ENCODE measurements around the gene PTAFR.

Gene PTAFR

GRCh38 chr1:28200234-28200873, 23.9 kb upstream of the PTAFR start:
- H3K36me3 ChIP-seq (ENCODE audit: control insufficient read depth, insufficient read depth, low read length) = peaks cover 3% of the 10 kb centered on the region
- H3K79me1 ChIP-seq (ENCODE audit: low read length) = no peaks in the 10 kb centered on the region

GRCh38 chr1:28199328-28200233, 23.1 kb upstream of the PTAFR start:
- no peak overlapping the region for H3K27ac ChIP-seq (ENCODE audit: low read depth, low read length)
- H3K36me3 ChIP-seq (ENCODE audit: control insufficient read depth, insufficient read depth, low read length) = peaks cover 3% of the 10 kb centered on the region
- H3K9ac ChIP-seq (ENCODE audit: low read length) = no peak overlapping the region

More at GRCh38 chr1:28200234-28200873, 23.9 kb upstream of the PTAFR start:
- no peak overlapping the region for H3K56ac ChIP-seq (ENCODE audit: low read length)
- no peak overlapping the region for H4K8ac ChIP-seq (ENCODE audit: low read depth, low read length)
- H3K4me3 ChIP-seq (ENCODE audit: low read length) = no peak overlapping the region
- H4K5ac ChIP-seq (ENCODE audit: low read length) = no peak overlapping the region
- H2BK15ac ChIP-seq (replicated peaks; ENCODE audit: low read depth) = no peak overlapping the region
- H3K4me1 ChIP-seq (ENCODE audit: control insufficient read depth, low read depth, low read length) = no peaks in the 10 kb centered on the region
- H2AK5ac ChIP-seq (ENCODE audit: low read length) = no peak overlapping the region
- H3K18ac ChIP-seq (ENCODE audit: low read length) = no peak overlapping the region
- whole genome bisulfite sequencing (ENCODE audit: extremely low coverage, insufficient coverage, low lambda C conversion rate) = no CpG with 5 or more reads among the region's 6 CpGs
- no peak overlapping the region for H3K9ac ChIP-seq (ENCODE audit: low read length)
- H3K23ac ChIP-seq (ENCODE audit: low read length) = no peak overlapping the region
- H3K79me2 ChIP-seq (ENCODE audit: control insufficient read depth, insufficient read depth, low read length) = no peaks in the 10 kb centered on the region
- no peak for DNase-seq
- H2BK5ac ChIP-seq (ENCODE audit: low read length) = no peak overlapping the region
- H3K4me2 ChIP-seq (ENCODE audit: low read length) = no peak overlapping the region
- H3K4ac ChIP-seq (ENCODE audit: low read depth, low read length) = no peak overlapping the region
- H3K27ac ChIP-seq (ENCODE audit: low read depth, low read length) = no peak overlapping the region
- H2BK120ac ChIP-seq (ENCODE audit: low read depth, low read length) = no peak overlapping the region
- H3K27me3 ChIP-seq (ENCODE audit: insufficient read depth, low read length, poor library complexity) = no peaks in the 10 kb centered on the region

GRCh38 chr1:28197682-28198415, 21.4 kb upstream of the PTAFR start:
- DNase-seq = no peak
- no peaks in the 10 kb centered on the region for H3K79me2 ChIP-seq (ENCODE audit: control insufficient read depth, insufficient read depth, low read length)
- no peak overlapping the region for H3K56ac ChIP-seq (ENCODE audit: low read length)
- no peak overlapping the region for H3K9ac ChIP-seq (ENCODE audit: low read length)
- no peak overlapping the region for H3K27ac ChIP-seq (ENCODE audit: low read depth, low read length)
- H3K18ac ChIP-seq (ENCODE audit: low read length) = no peak overlapping the region
- no peak overlapping the region for H2BK120ac ChIP-seq (ENCODE audit: low read depth, low read length)
- no peak overlapping the region for H3K4ac ChIP-seq (ENCODE audit: low read depth, low read length)
- no CpG with 5 or more reads among the region's 12 CpGs for WGBS (ENCODE audit: extremely low coverage, insufficient coverage, low lambda C conversion rate)
- peaks cover 2% of the 10 kb centered on the region for H3K36me3 ChIP-seq (ENCODE audit: control insufficient read depth, insufficient read depth, low read length)
- H3K27me3 ChIP-seq (ENCODE audit: insufficient read depth, low read length, poor library complexity) = no peaks in the 10 kb centered on the region
- no peaks in the 10 kb centered on the region for H3K4me1 ChIP-seq (ENCODE audit: control insufficient read depth, low read depth, low read length)
- no peak overlapping the region for H3K23ac ChIP-seq (ENCODE audit: low read length)
- no peaks in the 10 kb centered on the region for H3K79me1 ChIP-seq (ENCODE audit: low read length)
- no peak overlapping the region for H4K8ac ChIP-seq (ENCODE audit: low read depth, low read length)
- no peak overlapping the region for H2BK15ac ChIP-seq (replicated peaks; ENCODE audit: low read depth)
- no peak overlapping the region for H4K5ac ChIP-seq (ENCODE audit: low read length)
- no peak overlapping the region for H2BK5ac ChIP-seq (ENCODE audit: low read length)
- H3K4me3 ChIP-seq (ENCODE audit: low read length) = no peak overlapping the region
- H3K4me2 ChIP-seq (ENCODE audit: low read length) = no peak overlapping the region
- H2AK5ac ChIP-seq (ENCODE audit: low read length) = no peak overlapping the region

More at GRCh38 chr1:28199328-28200233, 23.1 kb upstream of the PTAFR start:
- H3K18ac ChIP-seq (ENCODE audit: low read length) = no peak overlapping the region
- no peak overlapping the region for H4K8ac ChIP-seq (ENCODE audit: low read depth, low read length)
- H3K4me2 ChIP-seq (ENCODE audit: low read length) = no peak overlapping the region
- no peak overlapping the region for H3K4me3 ChIP-seq (ENCODE audit: low read length)
- no peak overlapping the region for H3K23ac ChIP-seq (ENCODE audit: low read length)
- no peak overlapping the region for H3K4ac ChIP-seq (ENCODE audit: low read depth, low read length)
- DNase-seq = no peak
- no peaks in the 10 kb centered on the region for H3K79me1 ChIP-seq (ENCODE audit: low read length)
- H3K4me1 ChIP-seq (ENCODE audit: control insufficient read depth, low read depth, low read length) = no peaks in the 10 kb centered on the region
- no peaks in the 10 kb centered on the region for H3K27me3 ChIP-seq (ENCODE audit: insufficient read depth, low read length, poor library complexity)
- H4K5ac ChIP-seq (ENCODE audit: low read length) = no peak overlapping the region
- no peak overlapping the region for H2AK5ac ChIP-seq (ENCODE audit: low read length)
- no peak overlapping the region for H2BK15ac ChIP-seq (replicated peaks; ENCODE audit: low read depth)
- H2BK120ac ChIP-seq (ENCODE audit: low read depth, low read length) = no peak overlapping the region
- H3K79me2 ChIP-seq (ENCODE audit: control insufficient read depth, insufficient read depth, low read length) = no peaks in the 10 kb centered on the region
- no peak overlapping the region for H2BK5ac ChIP-seq (ENCODE audit: low read length)
- H3K56ac ChIP-seq (ENCODE audit: low read length) = no peak overlapping the region
- WGBS (ENCODE audit: extremely low coverage, insufficient coverage, low lambda C conversion rate) = no CpG with 5 or more reads among the region's 8 CpGs

GRCh38 chr1:28196330-28196729, 19.8 kb upstream of the PTAFR start:
- Histone ChIP-seq H3K18ac (ENCODE audit: low read length) (no peak overlapping the region), H3K27me3 (ENCODE audit: insufficient read depth, low read length, poor library complexity) (no peaks in the 10 kb centered on the region), H2BK15ac (replicated peaks; ENCODE audit: low read depth) (no peak overlapping the region), H3K27ac (ENCODE audit: low read depth, low read length) (no peak overlapping the region), H2AK5ac (ENCODE audit: low read length) (no peak overlapping the region), H3K23ac (ENCODE audit: low read length) (no peak overlapping the region), H3K79me1 (ENCODE audit: low read length) (no peaks in the 10 kb centered on the region), H3K4ac (ENCODE audit: low read depth, low read length) (no peak overlapping the region), H3K4me1 (ENCODE audit: control insufficient read depth, low read depth, low read length) (no peaks in the 10 kb centered on the region), H4K8ac (ENCODE audit: low read depth, low read length) (no peak overlapping the region), H4K5ac (ENCODE audit: low read length) (no peak overlapping the region), H3K4me3 (ENCODE audit: low read length) (no peak overlapping the region), H3K56ac (ENCODE audit: low read length) (no peak overlapping the region), H2BK120ac (ENCODE audit: low read depth, low read length) (no peak overlapping the region), H2BK5ac (ENCODE audit: low read length) (no peak overlapping the region), H3K4me2 (ENCODE audit: low read length) (no peak overlapping the region), H3K9ac (ENCODE audit: low read length) (no peak overlapping the region), H3K79me2 (ENCODE audit: control insufficient read depth, insufficient read depth, low read length) (no peaks in the 10 kb centered on the region), H3K36me3 (ENCODE audit: control insufficient read depth, insufficient read depth, low read length) (no peaks in the 10 kb centered on the region)
- no CpG with 5 or more reads among the region's 3 CpGs for WGBS (ENCODE audit: extremely low coverage, insufficient coverage, low lambda C conversion rate)
- DNase-seq = no peak

- no peak overlapping the region for H3K9ac ChIP-seq (ENCODE audit: low read length)
- no peaks in the 10 kb centered on the region for H3K36me3 ChIP-seq (ENCODE audit: control insufficient read depth, insufficient read depth, low read length)
- no peak overlapping the region for H3K23ac ChIP-seq (ENCODE audit: low read length)
- no CpG with 5 or more reads among the region's 1 CpG for WGBS (ENCODE audit: extremely low coverage, insufficient coverage, low lambda C conversion rate)
- no peak for DNase-seq
- H2BK120ac ChIP-seq (ENCODE audit: low read depth, low read length) = no peak overlapping the region
- no peak overlapping the region for H4K5ac ChIP-seq (ENCODE audit: low read length)
- no peaks in the 10 kb centered on the region for H3K79me2 ChIP-seq (ENCODE audit: control insufficient read depth, insufficient read depth, low read length)
- H2BK15ac ChIP-seq (replicated peaks; ENCODE audit: low read depth) = no peak overlapping the region
- H3K56ac ChIP-seq (ENCODE audit: low read length) = no peak overlapping the region
- H3K79me1 ChIP-seq (ENCODE audit: low read length) = no peaks in the 10 kb centered on the region
- no peak overlapping the region for H3K4me2 ChIP-seq (ENCODE audit: low read length)
- no peaks in the 10 kb centered on the region for H3K27me3 ChIP-seq (ENCODE audit: insufficient read depth, low read length, poor library complexity)
- no peak overlapping the region for H2AK5ac ChIP-seq (ENCODE audit: low read length)
- no peak overlapping the region for H4K8ac ChIP-seq (ENCODE audit: low read depth, low read length)
- no peak overlapping the region for H3K27ac ChIP-seq (ENCODE audit: low read depth, low read length)
- no peak overlapping the region for H3K4me3 ChIP-seq (ENCODE audit: low read length)
- H3K4me1 ChIP-seq (ENCODE audit: control insufficient read depth, low read depth, low read length) = no peaks in the 10 kb centered on the region
- no peak overlapping the region for H3K4ac ChIP-seq (ENCODE audit: low read depth, low read length)
- no peak overlapping the region for H2BK5ac ChIP-seq (ENCODE audit: low read length)
- no peak overlapping the region for H3K18ac ChIP-seq (ENCODE audit: low read length)
Measured at GRCh38 chr1:28195780-28196179, 19.3 kb upstream of the PTAFR start.
